Epithelial cell of proximal tubule (primary cell): Measurements from ENCODE around the gene PACS2. TPM values are rescaled to one million over a fixed set of nuclear protein-coding genes. Genes with fewer than 3 reads are reported as not detected.
A peak's percentile ranks its signal among the peaks of the same experiment; 100 is the strongest.

Experiments used
- DNase-seq: peaks from one replicate; pipeline ENCODE4 v3.0.0-alpha.2; 2011; ENCODE audit warnings: low read depth
- H3K4me3 ChIP-seq: 2 replicates; pipeline ENCODE4 v1.5.1; 2011; ENCODE audit warnings: low read depth, mild to moderate bottlenecking, low read length
- total RNA-seq: library from RNA; depleted of rRNA; stranded (reverse); fragments of >200 nt; gene quantifications from 2 replicates; pipeline ENCODE4 v1.2.3, GENCODE V29; 2015
- TF ChIP-seq, protein P1 (sequence below): conservative IDR thresholded peaks from 2 replicates; pipeline ENCODE4 v1.5.1; 2012; ENCODE audit warnings: low read depth, mild to moderate bottlenecking, low read length

PACS2 gene
- total RNA-seq, 1 donor from 2014 or later = 68.7 TPM

DNA sequence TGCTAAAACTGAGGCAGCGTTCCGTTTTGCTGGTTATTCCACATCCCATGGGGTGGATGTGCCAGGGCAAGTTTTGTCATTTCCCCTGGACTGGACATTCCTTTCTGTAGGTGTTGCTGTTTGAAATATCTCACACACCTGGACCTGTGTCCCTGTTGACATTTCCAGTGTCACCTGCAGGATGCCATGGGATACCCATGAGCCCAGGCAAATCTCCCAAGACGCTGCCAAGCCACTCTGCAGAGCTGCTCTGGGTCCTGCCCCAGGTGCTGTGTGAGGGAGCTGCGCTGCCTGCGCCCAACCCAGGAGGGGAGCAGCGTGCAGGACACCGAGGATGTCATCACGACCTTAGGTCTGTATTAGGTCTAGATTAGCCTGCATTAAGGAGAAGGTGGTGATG is 5.2 kb upstream of the PACS2 start:
- no peak for DNase-seq
- TF ChIP-seq, protein P1, sequence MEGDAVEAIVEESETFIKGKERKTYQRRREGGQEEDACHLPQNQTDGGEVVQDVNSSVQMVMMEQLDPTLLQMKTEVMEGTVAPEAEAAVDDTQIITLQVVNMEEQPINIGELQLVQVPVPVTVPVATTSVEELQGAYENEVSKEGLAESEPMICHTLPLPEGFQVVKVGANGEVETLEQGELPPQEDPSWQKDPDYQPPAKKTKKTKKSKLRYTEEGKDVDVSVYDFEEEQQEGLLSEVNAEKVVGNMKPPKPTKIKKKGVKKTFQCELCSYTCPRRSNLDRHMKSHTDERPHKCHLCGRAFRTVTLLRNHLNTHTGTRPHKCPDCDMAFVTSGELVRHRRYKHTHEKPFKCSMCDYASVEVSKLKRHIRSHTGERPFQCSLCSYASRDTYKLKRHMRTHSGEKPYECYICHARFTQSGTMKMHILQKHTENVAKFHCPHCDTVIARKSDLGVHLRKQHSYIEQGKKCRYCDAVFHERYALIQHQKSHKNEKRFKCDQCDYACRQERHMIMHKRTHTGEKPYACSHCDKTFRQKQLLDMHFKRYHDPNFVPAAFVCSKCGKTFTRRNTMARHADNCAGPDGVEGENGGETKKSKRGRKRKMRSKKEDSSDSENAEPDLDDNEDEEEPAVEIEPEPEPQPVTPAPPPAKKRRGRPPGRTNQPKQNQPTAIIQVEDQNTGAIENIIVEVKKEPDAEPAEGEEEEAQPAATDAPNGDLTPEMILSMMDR = no peak

DNA sequence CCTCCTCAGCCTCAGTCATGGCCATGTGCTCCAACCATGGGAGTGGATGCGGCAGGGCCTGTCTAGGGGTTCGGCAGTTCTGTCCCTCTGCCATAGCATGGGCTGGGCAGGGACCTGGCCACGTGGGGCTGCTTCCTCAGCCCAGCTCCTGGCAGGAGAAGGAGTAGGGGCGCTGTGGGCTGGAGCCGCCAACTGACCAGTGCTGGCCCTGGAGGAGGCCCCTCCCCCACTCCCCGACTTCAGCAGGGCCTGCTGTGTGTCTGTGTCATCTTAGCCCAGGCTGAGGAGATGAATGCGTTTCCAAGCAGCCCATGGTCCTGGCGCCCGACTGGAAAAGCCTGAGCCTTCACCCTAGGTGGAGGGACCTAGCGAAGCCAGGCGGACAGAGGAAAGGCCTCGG is 2.7 kb upstream of the PACS2 start:
- H3K4me3 ChIP-seq = no peak overlapping the region
- no peak for DNase-seq
- TF ChIP-seq, protein P1 = no peak

More for the DNA sequence above, 5.2 kb upstream of the PACS2 start:
- H3K4me3 ChIP-seq = no peak overlapping the region

DNA sequence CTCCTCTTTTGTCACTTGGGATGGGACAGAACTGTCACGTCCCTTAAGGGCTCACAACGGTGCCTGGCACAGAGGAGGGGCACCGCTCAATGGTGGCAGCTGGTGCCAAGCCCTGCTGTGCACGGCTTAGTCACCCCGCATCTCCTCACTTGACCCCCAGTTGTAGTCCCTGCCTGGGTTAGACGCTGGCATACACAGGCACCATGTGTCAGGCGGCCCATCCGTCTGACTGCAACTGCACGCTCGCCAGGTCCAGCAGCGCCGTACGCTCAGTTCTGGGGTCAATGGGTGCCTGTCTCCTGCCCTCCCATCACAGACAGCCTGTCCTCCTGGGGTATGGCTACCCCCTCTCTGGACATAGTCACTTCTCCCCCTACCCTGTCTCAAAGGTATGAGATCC is 1.6 kb upstream of the PACS2 start:
- TF ChIP-seq, protein P1 = no peak

DNA sequence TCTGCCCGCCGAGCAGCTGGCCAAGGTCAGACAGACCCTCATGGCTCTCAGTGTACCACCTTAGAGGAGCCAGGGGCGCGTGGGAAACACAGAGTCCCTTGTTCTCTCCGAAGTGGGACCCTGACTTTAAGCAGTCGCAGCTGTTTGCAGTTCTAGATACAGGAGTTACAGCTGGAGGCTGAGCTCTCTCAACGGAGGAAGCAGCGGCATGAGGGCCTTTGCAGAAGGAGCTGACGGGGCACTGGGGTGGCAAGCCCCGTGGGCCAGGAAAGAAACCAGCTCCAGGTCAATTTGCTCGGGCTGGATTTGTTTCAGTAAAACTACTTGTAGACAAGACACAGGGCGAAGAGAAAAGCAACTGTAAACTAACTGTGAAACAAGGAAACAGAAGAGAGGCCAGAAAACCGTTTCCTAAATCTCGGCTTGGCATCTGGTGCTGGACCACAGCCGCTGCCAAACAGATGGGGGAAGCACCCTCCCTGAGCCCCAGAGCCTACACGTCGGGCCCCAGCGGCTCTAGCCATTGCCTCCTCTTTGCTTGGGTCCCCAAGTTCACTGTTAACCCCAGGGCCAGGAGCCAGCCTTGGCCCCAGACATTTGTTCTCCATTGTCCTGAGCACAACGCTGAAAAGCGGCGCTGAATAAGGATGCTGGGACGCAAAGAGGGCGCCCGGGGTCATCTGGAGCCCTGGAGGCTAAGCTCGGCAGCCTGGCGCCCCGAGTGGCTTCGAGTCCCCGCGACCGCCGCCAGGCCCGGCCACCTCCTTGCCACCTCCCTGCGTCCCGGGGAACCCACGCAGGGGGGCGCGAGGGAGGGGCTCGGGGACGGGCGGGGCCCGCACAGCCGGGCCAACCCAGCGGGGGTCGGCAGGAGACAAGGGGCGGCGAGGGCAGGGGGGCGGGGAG is 914 bp upstream of the PACS2 start:
- TF ChIP-seq, protein P1 = no peak
- no peak for DNase-seq
- H3K4me3 ChIP-seq = peak overlapping the region; percentile 60

More for the DNA sequence above, 1.6 kb upstream of the PACS2 start:
- DNase-seq = no peak
- no peak overlapping the region for H3K4me3 ChIP-seq

DNA sequence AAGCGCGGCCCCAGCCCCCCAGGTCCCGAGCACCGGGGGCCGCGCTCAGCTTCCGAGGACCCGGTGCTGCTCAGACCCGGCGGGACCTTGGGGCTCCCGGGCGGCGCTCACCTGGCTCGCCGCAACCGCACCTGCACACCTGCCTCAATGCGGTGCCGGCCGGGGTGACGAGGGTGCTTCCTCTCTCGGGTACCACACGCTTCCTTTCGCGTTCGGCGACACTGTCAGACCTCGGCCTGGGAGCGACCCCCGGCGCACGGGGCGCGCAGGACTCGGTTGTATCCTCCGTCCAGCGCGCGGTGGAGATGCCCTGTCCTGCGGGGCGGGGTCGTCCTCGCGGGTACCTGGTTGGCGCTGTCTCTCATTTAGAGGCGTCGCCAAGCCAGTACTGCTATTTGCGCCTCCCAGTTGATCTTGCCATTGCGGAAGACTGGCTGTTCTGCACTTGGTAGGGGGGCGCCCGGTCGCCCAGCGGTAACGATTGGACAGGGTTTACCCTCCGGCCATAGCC is 718 bp downstream of the PACS2 start:
- TF ChIP-seq, protein P1 = no peak
- DNase-seq = no peak
- peak overlapping the region; percentile 73 for H3K4me3 ChIP-seq

DNA sequence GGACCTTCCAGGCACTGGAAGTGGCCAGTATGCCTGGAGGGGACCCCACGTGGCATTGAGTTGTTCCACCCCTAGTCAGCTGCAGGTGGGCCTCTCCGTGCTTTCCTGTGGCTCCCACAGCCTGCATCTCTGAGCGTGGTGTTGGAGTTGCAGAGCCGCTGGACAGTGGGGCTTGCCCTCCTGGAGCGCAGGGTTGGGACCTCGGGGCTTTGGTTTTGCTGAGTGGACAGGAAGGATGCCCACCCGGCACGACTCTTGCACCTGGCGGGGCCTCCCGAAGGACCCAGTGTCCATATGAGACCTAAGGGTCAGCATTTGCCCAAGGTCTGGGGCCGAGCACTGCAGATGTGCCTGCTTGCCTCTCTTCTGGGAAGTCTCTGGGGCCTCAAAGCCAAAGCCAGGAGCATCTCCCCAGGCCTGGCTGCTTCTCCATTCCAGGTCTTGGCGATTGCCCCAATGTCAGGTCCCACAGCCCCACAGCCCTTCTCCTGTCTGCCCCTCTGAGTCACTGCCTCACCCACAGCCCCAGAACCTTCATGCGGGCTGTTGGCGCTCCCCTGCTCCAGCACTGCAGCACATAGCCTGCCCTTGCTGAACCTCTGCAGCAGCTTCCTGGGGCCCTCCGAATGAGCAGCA is 1.5 kb downstream of the PACS2 start:
- DNase-seq = no peak
- TF ChIP-seq, protein P1 = no peak
- peak overlapping the region; percentile 73 for H3K4me3 ChIP-seq
